ENCODE results near the gene TMEM220.

DNA sequence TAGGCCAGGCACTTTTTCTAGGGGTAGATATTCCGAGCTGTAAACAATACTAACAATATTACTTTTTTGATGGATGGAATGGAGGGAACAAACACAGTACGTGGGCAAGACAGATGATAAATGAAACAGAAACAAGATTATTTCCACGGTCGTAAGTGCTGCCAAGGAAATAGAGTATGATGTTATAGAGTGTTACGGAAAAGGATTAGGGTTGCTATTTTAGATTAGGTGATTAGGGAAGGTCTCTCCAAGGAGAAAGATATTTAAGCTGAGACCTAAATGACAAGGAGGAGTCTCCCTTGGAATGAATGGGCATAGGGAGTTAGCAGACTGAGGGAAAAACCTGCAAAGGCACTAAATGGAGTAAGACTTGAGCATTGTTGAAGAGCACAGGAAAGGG, 24.1 kb downstream of the TMEM220 start:
- TF ChIP-seq, protein P1, sequence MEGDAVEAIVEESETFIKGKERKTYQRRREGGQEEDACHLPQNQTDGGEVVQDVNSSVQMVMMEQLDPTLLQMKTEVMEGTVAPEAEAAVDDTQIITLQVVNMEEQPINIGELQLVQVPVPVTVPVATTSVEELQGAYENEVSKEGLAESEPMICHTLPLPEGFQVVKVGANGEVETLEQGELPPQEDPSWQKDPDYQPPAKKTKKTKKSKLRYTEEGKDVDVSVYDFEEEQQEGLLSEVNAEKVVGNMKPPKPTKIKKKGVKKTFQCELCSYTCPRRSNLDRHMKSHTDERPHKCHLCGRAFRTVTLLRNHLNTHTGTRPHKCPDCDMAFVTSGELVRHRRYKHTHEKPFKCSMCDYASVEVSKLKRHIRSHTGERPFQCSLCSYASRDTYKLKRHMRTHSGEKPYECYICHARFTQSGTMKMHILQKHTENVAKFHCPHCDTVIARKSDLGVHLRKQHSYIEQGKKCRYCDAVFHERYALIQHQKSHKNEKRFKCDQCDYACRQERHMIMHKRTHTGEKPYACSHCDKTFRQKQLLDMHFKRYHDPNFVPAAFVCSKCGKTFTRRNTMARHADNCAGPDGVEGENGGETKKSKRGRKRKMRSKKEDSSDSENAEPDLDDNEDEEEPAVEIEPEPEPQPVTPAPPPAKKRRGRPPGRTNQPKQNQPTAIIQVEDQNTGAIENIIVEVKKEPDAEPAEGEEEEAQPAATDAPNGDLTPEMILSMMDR (IDR thresholded peaks at IDR 0.05): no peak
- TF ChIP-seq POLR2A (IDR thresholded peaks at IDR 0.05): no peak
